Measurements from ENCODE around the gene USP53.

GRCh38 chr4:119189638-119190037 is 22.9 kb upstream of the USP53 start:
- no peak for TF ChIP-seq CTCF (conservative IDR thresholded peaks at IDR 0.05; ENCODE audit: low read depth in 2 of 2)
- no peak for TF ChIP-seq EZH2 (IDR thresholded peaks at IDR 0.05; ENCODE audit: low read depth, unreplicated experiment)
- TF ChIP-seq POLR2AphosphoS5 (IDR thresholded peaks at IDR 0.05; ENCODE audit: low read depth), result no peak
- no peak for TF ChIP-seq REST (IDR thresholded peaks at IDR 0.05; ENCODE audit: unreplicated experiment)
- no peak for TF ChIP-seq NANOG (IDR thresholded peaks at IDR 0.05; ENCODE audit: borderline replicate concordance)
- TF ChIP-seq EZH2phosphoT487 (IDR thresholded peaks at IDR 0.05; ENCODE audit: unreplicated experiment), result no peak

All from GM23338 (cell line).